Naive thymus-derived CD4-positive, alpha-beta T cell (primary cell): ENCODE measurements around the gene GRID2IP. TPM values are rescaled to one million over a fixed set of nuclear protein-coding genes. Genes with fewer than 3 reads are reported as not detected.
A peak's percentile ranks its signal among the peaks of the same experiment; 100 is the strongest.

Experiments used
- ATAC-seq: fragments of 150-1000 bp; cut with Tn5 transposase; 2 replicates; pipeline ENCODE4 v1.10.0; 2021; ENCODE audit warnings: mild to moderate bottlenecking, moderate library complexity
- CTCF ChIA-PET: fragments of 350-600 bp; sonication (Branson Sonifier 250); formaldehyde crosslinking; loops from one replicate; lab custom pipeline; 2021; ENCODE audit warnings: antibody characterized with exemption; lab: Charles Lee
- POLR2A ChIA-PET: fragments of 350-600 bp; sonication (Branson Sonifier 250); formaldehyde crosslinking; loops from one replicate; lab custom pipeline; 2021; ENCODE audit warnings: antibody characterized with exemption, inconsistent platforms; lab: Charles Lee
- DNase-seq, 9 donors: peaks; one replicate each; pipeline versions ENCODE4 v3.0.0 to v3.0.0-alpha.2; 2020 to 2022; ENCODE audit warnings: mixed read lengths in 1 of 9
- H3K27ac ChIP-seq: one replicate; pipeline ENCODE4 v1.7.0; 2013; ENCODE audit warnings: mild to moderate bottlenecking, low read depth, low read length, moderate library complexity
- H3K27me3 ChIP-seq, 2 donors: one replicate each; pipeline ENCODE4 v1.7.0; 2013; ENCODE audit warnings: low read length in 2 of 2, mild to moderate bottlenecking in 2 of 2, moderate library complexity in 2 of 2; ENCODE audit not compliant: control insufficient read depth in 2 of 2, insufficient read depth in 2 of 2
- H3K36me3 ChIP-seq, 3 experiments: 1 replicate in 2 of 3; 2 replicates in 1 of 3; pipeline ENCODE4 v1.7.0; 2013; ENCODE audit warnings: low read length in 3 of 3, mild to moderate bottlenecking in 3 of 3, moderate library complexity in 1 of 3; ENCODE audit not compliant: insufficient read depth in 3 of 3, control insufficient read depth in 2 of 3
- H3K4me1 ChIP-seq, 2 donors: one replicate each; pipeline ENCODE4 v1.7.0; 2013; ENCODE audit warnings: low read length in 2 of 2, mild to moderate bottlenecking in 2 of 2, moderate library complexity in 1 of 2; ENCODE audit not compliant: control insufficient read depth in 2 of 2, insufficient read depth in 2 of 2
- H3K4me3 ChIP-seq: 2 replicates; pipeline ENCODE4 v1.7.0; 2013; ENCODE audit warnings: mild to moderate bottlenecking, low read length
- H3K9me3 ChIP-seq, 3 experiments: 1 replicate in 2 of 3; 2 replicates in 1 of 3; pipeline ENCODE4 v1.7.0; 2013; ENCODE audit warnings: low read length in 3 of 3; ENCODE audit not compliant: control insufficient read depth in 2 of 3
- H3K27ac Mint-ChIP-seq, 9 donors: one replicate each; pipeline ENCODE4 v1.8.0; 2020 to 2022; ENCODE audit warnings: mixed read lengths in 9 of 9, mild to moderate bottlenecking in 8 of 9, moderate library complexity in 5 of 9, inconsistent platforms in 2 of 9
- H3K27me3 Mint-ChIP-seq, 5 donors: one replicate each; pipeline ENCODE4 v1.8.0; 2021 to 2022; ENCODE audit warnings: mixed read lengths in 5 of 5, mild to moderate bottlenecking in 1 of 5
- H3K36me3 Mint-ChIP-seq, 5 donors: one replicate each; pipeline ENCODE4 v1.8.0; 2020 to 2022; ENCODE audit warnings: mixed read lengths in 5 of 5, mild to moderate bottlenecking in 3 of 5, inconsistent platforms in 1 of 5
- H3K4me1 Mint-ChIP-seq, 7 donors: one replicate each; pipeline ENCODE4 v1.8.0; 2020 to 2022; ENCODE audit warnings: mixed read lengths in 7 of 7, mild to moderate bottlenecking in 3 of 7, inconsistent platforms in 1 of 7
- H3K4me3 Mint-ChIP-seq, 10 donors: one replicate each; pipeline ENCODE4 v1.8.0; 2020 to 2022; ENCODE audit warnings: mild to moderate bottlenecking in 10 of 10, mixed read lengths in 10 of 10, moderate library complexity in 6 of 10, inconsistent platforms in 2 of 10
- H3K9me3 Mint-ChIP-seq, 11 donors: one replicate each; pipeline ENCODE4 v1.8.0; 2020 to 2022; ENCODE audit warnings: mixed read lengths in 11 of 11, mild to moderate bottlenecking in 4 of 11, inconsistent platforms in 1 of 11, moderate library complexity in 1 of 11
- intact Hi-C, 2 donors: fragments of 100-400 bp; cut with micrococcal nuclease; formaldehyde crosslinking; loops; one replicate each; pipeline ENCODE4 v1.15.1; 2023
- polyA plus RNA-seq, 2 donors: library from polyadenylated mRNA; unstranded; fragments of 300-500 nt; fragmentation: Illumina TruSeq; gene quantifications; one replicate each; pipeline ENCODE4 v1.2.3, GENCODE V29; 2021
- total RNA-seq, 6 experiments: library from RNA in 5 of 6; stranded (reverse) in 5 of 6; gene quantifications; 1 replicate in 5 of 6; 2 replicates in 1 of 6; pipeline ENCODE4 v1.2.3 and lab custom pipeline; 2021 to 2026

GRID2IP gene
- total and polyA plus RNA-seq, 7 experiments from 2014 or later: 0.24 to 1.5 (median 1.1) TPM; not detected in 3

GRCh38 chr7:6554848-6555247, 3.6 kb upstream of the GRID2IP start:
- peaks cover 0 to 2% (median 0%) of the 10 kb centered on the region in 11 donors for H3K9me3 Mint-ChIP-seq

GRCh38 chr7:6553448-6554044, 2.3 kb upstream of the GRID2IP start:
- peaks cover 0 to 2% (median 0%) of the 10 kb centered on the region in 11 donors for H3K9me3 Mint-ChIP-seq

More at GRCh38 chr7:6554848-6555247, 3.6 kb upstream of the GRID2IP start:
- Histone ChIP-seq H3K27me3 (no peaks in the 10 kb centered on the region), H3K36me3 (no peaks in the 10 kb centered on the region), H3K4me3 (no peak overlapping the region), H3K9me3 (no peaks in the 10 kb centered on the region), H3K4me1 (peaks cover 0 to 11% of the 10 kb centered on the region in 2 donors), H3K27ac (peak overlapping the region; percentile 1)
- peaks cover 0 to 2% (median 0%) of the 10 kb centered on the region in 5 donors for H3K27me3 Mint-ChIP-seq
- H3K4me3 Mint-ChIP-seq: peak overlapping the region; percentile 47 to 83 (median 67)
- POLR2A ChIA-PET: interaction anchor here (0.9 to 1.0 kb wide), 2 partner anchors 9 to 23 kb away, joined by 5 to 7 read pairs; partner anchors contain the start of gene ZDHHC4
- intact Hi-C loops: no loop called here
- ATAC-seq (peak; percentile 69), DNase-seq (peak in 7 of 9 donors; percentile 19 to 63 (median 51))
- CTCF ChIA-PET: no interaction called here
- peaks cover 4 to 13% (median 8%) of the 10 kb centered on the region in 7 donors for H3K4me1 Mint-ChIP-seq
- peak overlapping the region; percentile 77 to 98 (median 91) for H3K27ac Mint-ChIP-seq
- H3K36me3 Mint-ChIP-seq: peaks cover 0 to 2% (median 0%) of the 10 kb centered on the region in 5 donors

GRCh38 chr7:6547400-6547799, 3.9 kb downstream of the GRID2IP start:
- POLR2A ChIA-PET: interaction anchor here (0.7 to 1.0 kb wide), 2 partner anchors 9 to 14 kb away, joined by 3 to 5 read pairs; no protein-coding TSS in a partner anchor
- DNase-seq (no peak), ATAC-seq (no peak)
- peaks cover 0 to 8% of the 10 kb centered on the region in 2 donors for H3K4me1 ChIP-seq
- H3K4me1 Mint-ChIP-seq: peaks cover 4 to 18% (median 13%) of the 10 kb centered on the region in 7 donors
- H3K9me3 ChIP-seq: no peaks in the 10 kb centered on the region
- H3K4me3 Mint-ChIP-seq: no peak overlapping the region
- H3K36me3 ChIP-seq: no peaks in the 10 kb centered on the region
- H3K27ac Mint-ChIP-seq: peak overlapping the region in 1 of 9 donors; percentile 4
- CTCF ChIA-PET: no interaction called here
- intact Hi-C loops: no loop called here
- H3K27ac ChIP-seq: no peak overlapping the region
- no peaks in the 10 kb centered on the region for H3K27me3 Mint-ChIP-seq
- H3K4me3 ChIP-seq: no peak overlapping the region
- no peaks in the 10 kb centered on the region for H3K27me3 ChIP-seq
- H3K36me3 Mint-ChIP-seq: no peaks in the 10 kb centered on the region
- peaks cover 0 to 1% (median 0%) of the 10 kb centered on the region in 11 donors for H3K9me3 Mint-ChIP-seq

More at GRCh38 chr7:6553448-6554044, 2.3 kb upstream of the GRID2IP start:
- Histone ChIP-seq H3K9me3 (no peaks in the 10 kb centered on the region), H3K27me3 (no peaks in the 10 kb centered on the region), H3K4me3 (no peak overlapping the region), H3K27ac (no peak overlapping the region), H3K4me1 (peaks cover 0 to 11% of the 10 kb centered on the region in 2 donors), H3K36me3 (no peaks in the 10 kb centered on the region)
- no peak overlapping the region for H3K4me3 Mint-ChIP-seq
- no peak for DNase-seq
- ATAC-seq: no peak
- POLR2A ChIA-PET: interaction anchor here (1.6 kb wide), 1 partner anchor 36 kb away, joined by 3 read pairs; the partner anchor contains the start of gene INTS15
- CTCF ChIA-PET: interaction anchor here (0.6 kb wide), 1 partner anchor 1340 kb away, joined by 3 read pairs; no protein-coding TSS in a partner anchor
- peak overlapping the region in 1 of 9 donors; percentile 36 for H3K27ac Mint-ChIP-seq
- peaks cover 0 to 2% (median 0%) of the 10 kb centered on the region in 5 donors for H3K36me3 Mint-ChIP-seq
- intact Hi-C loops: no loop called here
- H3K27me3 Mint-ChIP-seq: no peaks in the 10 kb centered on the region
- H3K4me1 Mint-ChIP-seq: peaks cover 2 to 13% (median 8%) of the 10 kb centered on the region in 7 donors

GRCh38 chr7:6546498-6547251, 4.6 kb downstream of the GRID2IP start:
- ChIA-PET POLR2A (interaction anchor here (0.5 to 1.4 kb wide), 3 partner anchors 8 to 772 kb away, joined by 3 to 7 read pairs (median 4); no protein-coding TSS in a partner anchor), CTCF (interaction anchor here (0.9 kb wide), 1 partner anchor 26 kb away, joined by 5 read pairs; no protein-coding TSS in a partner anchor)
- Mint-ChIP-seq H3K27me3 (no peaks in the 10 kb centered on the region), H3K27ac (peak overlapping the region in 4 of 9 donors; percentile 6 to 62 (median 30)), H3K4me1 (peaks cover 4 to 18% (median 13%) of the 10 kb centered on the region in 7 donors), H3K4me3 (peak overlapping the region in 5 of 10 donors; percentile 12 to 68 (median 21)), H3K9me3 (peaks cover 0 to 1% (median 0%) of the 10 kb centered on the region in 11 donors), H3K36me3 (no peaks in the 10 kb centered on the region)
- Histone ChIP-seq H3K27me3 (no peaks in the 10 kb centered on the region), H3K36me3 (no peaks in the 10 kb centered on the region), H3K4me3 (no peak overlapping the region), H3K27ac (no peak overlapping the region), H3K9me3 (no peaks in the 10 kb centered on the region), H3K4me1 (peaks cover 0 to 8% of the 10 kb centered on the region in 2 donors)
- intact Hi-C loops: no loop called here
- DNase-seq: no peak
- ATAC-seq: no peak

GRCh38 chr7:6545398-6546126, 5.7 kb downstream of the GRID2IP start:
- Mint-ChIP-seq H3K4me3 (peak overlapping the region in 7 of 10 donors; percentile 19 to 66 (median 56)), H3K36me3 (no peaks in the 10 kb centered on the region), H3K27me3 (peaks cover 0 to 7% (median 0%) of the 10 kb centered on the region in 5 donors), H3K4me1 (peaks cover 4 to 18% (median 13%) of the 10 kb centered on the region in 7 donors), H3K9me3 (peaks cover 0 to 1% (median 0%) of the 10 kb centered on the region in 11 donors), H3K27ac (peak overlapping the region in 6 of 9 donors; percentile 56 to 93 (median 80))
- peak; percentile 63 for ATAC-seq
- ChIA-PET POLR2A (interaction anchor here (1.2 to 1.4 kb wide), 2 partner anchors 9 to 14 kb away, joined by 4 to 7 read pairs; no protein-coding TSS in a partner anchor), CTCF (interaction anchor here (1.5 kb wide), 1 partner anchor 14 kb away, joined by 9 read pairs; no protein-coding TSS in a partner anchor)
- Histone ChIP-seq H3K36me3 (no peaks in the 10 kb centered on the region), H3K27ac (peak overlapping the region; percentile 25), H3K4me1 (peaks cover 0 to 8% of the 10 kb centered on the region in 2 donors), H3K4me3 (no peak overlapping the region), H3K27me3 (no peaks in the 10 kb centered on the region), H3K9me3 (no peaks in the 10 kb centered on the region)
- peak in 6 of 9 donors; percentile 16 to 75 (median 48) for DNase-seq
- intact Hi-C loops: no loop called here
